WTC11 (cell line): ENCODE data around the gene AUH.

Experiments used
- AFF4 ChIP-seq: sonication (generic); formaldehyde crosslinking; IDR thresholded peaks from 2 replicates; pipeline ENCODE4 v1.8.1; 2023; ENCODE audit warnings: mild to moderate bottlenecking, missing genetic modification reagents, borderline replicate concordance
- ATF2 ChIP-seq: sonication (generic); formaldehyde crosslinking; IDR thresholded peaks from 2 replicates; pipeline ENCODE4 v1.8.1; 2022; ENCODE audit warnings: low read depth, missing genetic modification reagents, borderline replicate concordance
- ATF6 ChIP-seq: sonication (generic); formaldehyde crosslinking; IDR thresholded peaks from 2 replicates; pipeline ENCODE4 v1.8.1; 2023; ENCODE audit warnings: mild to moderate bottlenecking, missing genetic modification reagents
- CREB1 ChIP-seq: sonication (generic); formaldehyde crosslinking; IDR thresholded peaks from 2 replicates; pipeline ENCODE4 v1.8.0; 2023; ENCODE audit warnings: mild to moderate bottlenecking, missing genetic modification reagents
- CTCF ChIP-seq: fragments of 200-600 bp; IDR thresholded peaks from 2 replicates; pipeline ENCODE4 v1.8.0; 2022; ENCODE audit warnings: antibody characterized with exemption
- E2F5 ChIP-seq: sonication (generic); formaldehyde crosslinking; IDR thresholded peaks from 2 replicates; pipeline ENCODE4 v1.8.1; 2022; ENCODE audit warnings: mild to moderate bottlenecking, moderate library complexity, missing genetic modification reagents
- ERG ChIP-seq: fragments of 250-450 bp; sonication (Bioruptor Pico); IDR thresholded peaks from 2 replicates; pipeline ENCODE4 v1.8.0; 2021; ENCODE audit warnings: mild to moderate bottlenecking
- NFYB ChIP-seq: sonication (generic); formaldehyde crosslinking; conservative IDR thresholded peaks from 2 replicates; pipeline ENCODE4 v1.8.0; 2022; ENCODE audit warnings: low read depth, missing genetic modification reagents
- ZNF121 ChIP-seq: sonication (generic); formaldehyde crosslinking; IDR thresholded peaks from 2 replicates; pipeline ENCODE4 v1.8.0; 2023; ENCODE audit warnings: missing genetic modification reagents
- ZNF512 ChIP-seq: sonication (generic); formaldehyde crosslinking; IDR thresholded peaks from 2 replicates; pipeline ENCODE4 v1.8.1; 2022; ENCODE audit warnings: missing genetic modification reagents, borderline replicate concordance

- no peak for TF ChIP-seq CTCF
- no peak for TF ChIP-seq ERG (CRISPR knock-in tag)
- no peak for TF ChIP-seq NFYB (CRISPR knock-in tag)
- no peak for TF ChIP-seq ZNF121 (CRISPR knock-in tag)
- TF ChIP-seq ATF6 (CRISPR knock-in tag) = no peak
- no peak for TF ChIP-seq ATF2 (CRISPR knock-in tag)
- TF ChIP-seq AFF4 (CRISPR knock-in tag) = no peak; the same call in 1 of the 2 replicates
- TF ChIP-seq CREB1 (CRISPR knock-in tag) = no peak
- no peak for TF ChIP-seq ZNF512 (CRISPR knock-in tag)
- TF ChIP-seq E2F5 (CRISPR knock-in tag) = no peak
Observed at GRCh38 chr9:91361291-91362050, at the start of gene AUH.
